K562 (cell line): Measurements from ENCODE around the gene CAPN14. TPM values are rescaled to one million over a fixed set of nuclear protein-coding genes. Genes with fewer than 3 reads are reported as not detected.

Experiments
- ATAC-seq: fragments of 200-7000 bp; cut with Tn5 transposase; 3 replicates; pipeline ENCODE4 v1.9.1; 2020; ENCODE audit warnings: moderate library complexity
- BruUV-seq: library from RNA; stranded (reverse); fragments of 400-500 nt; replicated peaks from 2 replicates; lab custom pipeline; 2021; lab: Mats Ljungman, UMichigan
- CTCF ChIA-PET: fragments of 300-600 bp; formaldehyde crosslinking; extraction: SDS; loops from one replicate; lab custom pipeline; 2021; ENCODE audit warnings: low intra/inter-chr PET ratio; lab: Yijun Ruan, JAX
- POLR2A ChIA-PET: fragments of 300-600, 350-650 bp; sonication (Branson Sonifier 250); formaldehyde crosslinking; extraction: SDS; loops from one replicate; lab custom pipeline; 2021; ENCODE audit warnings: antibody characterized with exemption, inconsistent platforms; lab: Yijun Ruan, JAX
- DNase-seq, 4 experiments: peaks; one replicate each; pipeline versions ENCODE4 v3.0.0 to v3.0.0-alpha.2; 2011 to 2018; ENCODE audit warnings: low spot score in 3 of 4, mixed read lengths in 3 of 4; ENCODE audit errors: extremely low read depth in 1 of 4
- FAIRE-seq: peaks from 2 replicates; lab custom pipeline; 2011; peaks lifted over from hg19 to GRCh38; lab: Jason Lieb, UNC
- H2AFZ ChIP-seq: 2 replicates; pipeline ENCODE4 v1.6.0; 2011; ENCODE audit warnings: low read depth, low read length, control low read depth, inconsistent platforms
- H3K27ac ChIP-seq: fragments of 200-600 bp; 3 replicates; pipeline ENCODE4 v1.8.0; 2011; ENCODE audit warnings: low read depth, mild to moderate bottlenecking, control low read depth, inconsistent platforms, low read length, moderate library complexity, mixed read lengths; ENCODE audit errors: extremely low read depth
- H3K27me3 ChIP-seq, 2 experiments: fragments of 300-600 bp in 1 of 2; 2 replicates in 1 of 2; 3 replicates in 1 of 2; pipeline versions ENCODE4 v1.6.0 to v1.8.0; 2011; ENCODE audit warnings: inconsistent platforms in 2 of 2, low read length in 2 of 2, mild to moderate bottlenecking in 1 of 2, mixed read lengths in 1 of 2, moderate library complexity in 1 of 2; ENCODE audit not compliant: control insufficient read depth in 2 of 2, insufficient read depth in 2 of 2
- H3K36me3 ChIP-seq: fragments of 300-600 bp; 3 replicates; pipeline ENCODE4 v1.8.0; 2011; ENCODE audit warnings: mild to moderate bottlenecking, low read length, inconsistent platforms; ENCODE audit not compliant: control insufficient read depth, insufficient read depth
- H3K4me1 ChIP-seq, 2 experiments: fragments of 200-600 bp in 1 of 2; replicated peaks in 1 of 2; 2 replicates in 1 of 2; 3 replicates in 1 of 2; pipeline versions ENCODE4 v1.5.1 to v1.8.0; 2011; ENCODE audit warnings: inconsistent platforms in 2 of 2, low read length in 2 of 2, mild to moderate bottlenecking in 1 of 2, mixed read lengths in 1 of 2, moderate library complexity in 1 of 2; ENCODE audit not compliant: control insufficient read depth in 2 of 2, insufficient read depth in 2 of 2
- H3K4me2 ChIP-seq: 2 replicates; pipeline ENCODE4 v1.6.1; 2011; ENCODE audit warnings: low read length, control low read depth, inconsistent platforms, mixed read lengths; ENCODE audit not compliant: insufficient read depth
- H3K4me3 ChIP-seq: fragments of 200-600 bp; sonication (generic), shearing (Covaris generic); 2 replicates; pipeline ENCODE4 v1.5.1; 2016; ENCODE audit warnings: control low read depth, inconsistent platforms
- H3K79me2 ChIP-seq: fragments of 200-600 bp; 3 replicates; pipeline ENCODE4 v1.8.0; 2011; ENCODE audit warnings: low read length, inconsistent platforms; ENCODE audit not compliant: control insufficient read depth, insufficient read depth
- H3K9ac ChIP-seq, 2 experiments: 2 replicates each; pipeline versions ENCODE4 v1.6.0 to v1.6.1; 2011; ENCODE audit warnings: low read depth in 2 of 2, low read length in 2 of 2, control low read depth in 1 of 2, inconsistent platforms in 1 of 2, mild to moderate bottlenecking in 1 of 2, mixed read lengths in 1 of 2; ENCODE audit not compliant: insufficient read depth in 1 of 2
- H3K9me1 ChIP-seq: one replicate; pipeline ENCODE4 v1.6.0; 2011; ENCODE audit warnings: inconsistent platforms, mild to moderate bottlenecking, low read length, moderate library complexity; ENCODE audit not compliant: control insufficient read depth, insufficient read depth
- H3K9me3 ChIP-seq: replicated peaks from 2 replicates; pipeline ENCODE4 v1.5.1; 2011; ENCODE audit warnings: low read depth, low read length, inconsistent platforms; ENCODE audit not compliant: control insufficient read depth, insufficient read depth
- H4K20me1 ChIP-seq: replicated peaks from 2 replicates; pipeline ENCODE4 v1.6.1; 2011; ENCODE audit warnings: low read length, inconsistent platforms, mixed read lengths; ENCODE audit not compliant: control insufficient read depth, insufficient read depth
- ARNT ChIP-seq, 2 experiments: fragments of 450-650 bp; IDR thresholded peaks; 2 replicates each; pipeline ENCODE4 v1.6.1; 2016; ENCODE audit warnings: mild to moderate bottlenecking in 1 of 2
- CBFA2T2 ChIP-seq: fragments of 450-650 bp; conservative IDR thresholded peaks from 2 replicates; pipeline ENCODE4 v1.6.1; 2017; ENCODE audit warnings: mild to moderate bottlenecking
- ESRRB ChIP-seq: fragments of 250-450 bp; sonication (Bioruptor Pico); IDR thresholded peaks from 2 replicates; pipeline ENCODE4 v1.5.0; 2020; ENCODE audit warnings: mild to moderate bottlenecking, moderate library complexity, borderline replicate concordance
- EWSR1 ChIP-seq: fragments of 450-650 bp; IDR thresholded peaks from 2 replicates; pipeline ENCODE4 v1.6.1; 2018; ENCODE audit warnings: borderline replicate concordance, mild to moderate bottlenecking, low read depth, moderate library complexity; ENCODE audit not compliant: partially characterized antibody
- HLTF ChIP-seq: fragments of 450-650 bp; IDR thresholded peaks from 2 replicates; pipeline ENCODE4 v1.6.1; 2016
- HMGN3 ChIP-seq: IDR thresholded peaks from 2 replicates; pipeline ENCODE4 v1.6.1; 2011; ENCODE audit warnings: borderline replicate concordance, low read depth, mild to moderate bottlenecking, mixed read lengths, low read length; ENCODE audit not compliant: insufficient read length; ENCODE audit errors: extremely low read depth
- MITF ChIP-seq: IDR thresholded peaks from 2 replicates; pipeline ENCODE4 v1.6.1; 2014; ENCODE audit warnings: antibody characterized with exemption
- NELFE ChIP-seq: IDR thresholded peaks from 2 replicates; pipeline ENCODE4 v1.6.1; 2011; ENCODE audit warnings: mild to moderate bottlenecking; ENCODE audit not compliant: insufficient read depth, insufficient read length
- NR0B1 ChIP-seq: fragments of 450-650 bp; IDR thresholded peaks from one replicate; pipeline ENCODE4 v1.6.1; 2018; ENCODE audit warnings: mild to moderate bottlenecking, moderate library complexity; ENCODE audit not compliant: partially characterized antibody
- NR4A1 ChIP-seq, 2 experiments: fragments of 250-450 bp in 1 of 2; fragments of 450-650 bp in 1 of 2; sonication (Bioruptor Pico) in 1 of 2; IDR thresholded peaks; 2 replicates each; pipeline versions ENCODE4 v1.4.0 to v1.6.1; 2016 to 2020; ENCODE audit warnings: mild to moderate bottlenecking in 2 of 2, missing compliant biosample characterization in 1 of 2, missing genetic modification characterization in 1 of 2, moderate library complexity in 1 of 2
- POLR2AphosphoS5 ChIP-seq: IDR thresholded peaks from 2 replicates; pipeline ENCODE4 v1.6.1; 2011; ENCODE audit warnings: mild to moderate bottlenecking, low read depth, low read length, moderate library complexity; ENCODE audit not compliant: control insufficient read depth, insufficient read depth
- POU5F1 ChIP-seq: fragments of 150-350 bp; IDR thresholded peaks from 2 replicates; pipeline ENCODE4 v1.6.1; 2014; ENCODE audit warnings: borderline replicate concordance, low read length, low read depth, mild to moderate bottlenecking; ENCODE audit not compliant: partially characterized antibody
- RBM34 ChIP-seq: fragments of 200-400 bp; formaldehyde crosslinking; IDR thresholded peaks from 2 replicates; pipeline ENCODE4 v1.6.1; 2018; ENCODE audit warnings: low read length, borderline replicate concordance; ENCODE audit not compliant: insufficient read depth
- RNF219 ChIP-seq: fragments of 250-450 bp; sonication (Bioruptor Pico); IDR thresholded peaks from 2 replicates; pipeline ENCODE4 v1.5.0; 2022; ENCODE audit warnings: mild to moderate bottlenecking
- TCF7L2 ChIP-seq: fragments of 150-350 bp; IDR thresholded peaks from 2 replicates; pipeline ENCODE4 v1.6.1; 2016; ENCODE audit warnings: low read depth, mild to moderate bottlenecking, low read length, moderate library complexity
- ZNF347 ChIP-seq: fragments of 450-650 bp; formaldehyde crosslinking; IDR thresholded peaks from 2 replicates; pipeline ENCODE4 v1.4.0; 2020; ENCODE audit warnings: low read depth, mild to moderate bottlenecking, moderate library complexity
- WGBS: fragments of 100-300 bp; shearing (Covaris generic); methylation state at CpG from one replicate; pipeline ENCODE4 v1.1.6; 2016; ENCODE audit warnings: low coverage, mixed read lengths; ENCODE audit not compliant: insufficient coverage; ENCODE audit errors: missing lambda C conversion rate; 5-methylcytosine and 5-hydroxymethylcytosine counted together
- in situ Hi-C: fragments of 300-500 bp; cut with MboI; formaldehyde crosslinking; loops from 4 replicates; pipeline ENCODE4 v1.15.0; 2018; ENCODE audit warnings: inconsistent platforms, mixed read lengths
- intact Hi-C: fragments of 100-400 bp; cut with micrococcal nuclease; formaldehyde crosslinking; loops from 2 replicates; pipeline ENCODE4 v1.14.2; 2022
- polyA plus RNA-seq, 8 experiments: library from polyadenylated mRNA; depleted of rRNA in 4 of 8; stranded (reverse) in 5 of 8; unstranded in 3 of 8; fragments of >200 nt; fragmentation: Nextera tagmentation in 2 of 8; fragmentation: Illumina TruSeq in 1 of 8; extraction: Ambion mirVana in 2 of 8; extraction: Trizol in 1 of 8; gene quantifications; 2 replicates each; pipeline versions ENCODE4 v1.2.1 to v1.2.3, GENCODE V29; 2011 to 2014; ENCODE audit warnings: inconsistent platforms in 1 of 8, missing spikeins in 1 of 8
- total RNA-seq, 7 experiments: library from RNA; depleted of rRNA in 6 of 7; stranded (reverse); fragments of >200 nt in 6 of 7; fragmentation: Illumina TruSeq in 2 of 7; extraction: Trizol in 2 of 7; gene quantifications; 2 replicates each; pipeline versions ENCODE4 v1.2.1 to v1.2.3, GENCODE V29; 2011 to 2021; ENCODE audit warnings: low replicate concordance in 1 of 7

Gene CAPN14
- total and polyA plus RNA-seq, 9 of the 15 experiments (the other 6 are each of a cell fraction or from before 2014, with no cell fraction given) = not detected

- TF ChIP-seq NR4A1 (CRISPR knock-in tag; IDR thresholded peaks at IDR 0.05) = no peak
- TF ChIP-seq NR4A1 (tag; IDR thresholded peaks at IDR 0.05) = no peak
- no peak for TF ChIP-seq MITF
- TF ChIP-seq ZNF347 (CRISPR knock-in tag) = no peak
- no peak for TF ChIP-seq ARNT (IDR thresholded peaks at IDR 0.05)
- TF ChIP-seq NR0B1 = no peak
- no peak for TF ChIP-seq POLR2AphosphoS5
- TF ChIP-seq NELFE = no peak
- no peak for TF ChIP-seq EWSR1
- no peak for TF ChIP-seq RNF219
- no peak for TF ChIP-seq HLTF
- TF ChIP-seq HMGN3 = no peak
- no peak for TF ChIP-seq TCF7L2
- no peak for TF ChIP-seq POU5F1
- no peak for TF ChIP-seq RBM34
- TF ChIP-seq ESRRB (CRISPR knock-in tag) = no peak
- no peak for TF ChIP-seq CBFA2T2
- Histone ChIP-seq H3K27ac (no peak overlapping the region), H3K27me3 (peaks cover 0 to 21% of the 10 kb centered on the region in 2 experiments; a peak in 3 of 5 replicates), H2AFZ (no peak overlapping the region), H3K79me2 (no peaks in the 10 kb centered on the region), H3K4me1 (no peaks in the 10 kb centered on the region), H3K4me3 (no peak overlapping the region), H3K4me2 (no peak overlapping the region), H3K9ac (no peak overlapping the region), H3K9me1 (no peaks in the 10 kb centered on the region), H3K9me3 (no peaks in the 10 kb centered on the region), H4K20me1 (no peaks in the 10 kb centered on the region), H3K36me3 (no peaks in the 10 kb centered on the region)
- ATAC-seq (no peak), FAIRE-seq (no peak), DNase-seq (no peak)
- ChIA-PET CTCF (no interaction called here), POLR2A (no interaction called here)
- no TSS peak for BruUV-seq
- intact Hi-C loops (no loop called here), in situ Hi-C loops (no loop called here)
- WGBS = 0% methylated on average over 2 of the region's 2 CpGs
These were observed 19.6 kb downstream of the CAPN14 start for GRCh38 chr2:31197669-31198068.
